ENCODE measurements around the gene MAP3K8. TPM values are rescaled to one million over a fixed set of nuclear protein-coding genes. Genes with fewer than 3 reads are reported as not detected.

The MAP3K8 gene
- total and polyA plus RNA-seq, 2 donors (not counting 3 experiments of a cell fraction or from before 2014, with no cell fraction given): 5.2 to 10.6 TPM

DNA sequence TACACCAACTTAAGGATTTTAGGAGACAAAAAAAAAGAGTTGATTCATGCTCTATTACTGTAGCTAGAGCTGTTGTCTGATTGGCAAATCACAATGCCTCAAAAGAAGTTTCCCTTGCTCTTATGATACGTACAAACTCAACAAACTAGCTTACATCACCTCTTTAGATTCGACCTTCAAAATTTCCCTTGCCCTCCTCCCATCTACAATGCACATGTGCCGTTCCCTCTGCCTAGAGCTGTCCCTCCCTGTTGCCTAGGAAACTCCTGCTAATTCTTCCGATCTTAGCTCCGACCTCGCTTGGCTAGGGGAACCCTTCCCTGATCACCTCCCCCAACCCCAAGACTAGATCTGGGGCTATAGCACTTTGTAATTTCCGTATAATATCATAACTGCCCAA is 55.4 kb downstream of the MAP3K8 start:
- Histone ChIP-seq H2AFZ (ENCODE audit: low read depth, low read length) (no peak overlapping the region), H3K4me1 (ENCODE audit: control insufficient read depth, extremely low read depth, insufficient read depth, low read length) (no peaks in the 10 kb centered on the region), H3K27me3 (ENCODE audit: control insufficient read depth in 2 of 2, insufficient read depth in 2 of 2, low read length in 2 of 2) (peaks cover 11 to 23% of the 10 kb centered on the region in 2 experiments), H3K9me1 (replicated peaks; ENCODE audit: control insufficient read depth, extremely low read depth, insufficient read depth, low read length) (no peaks in the 10 kb centered on the region), H3K4me3 (replicated peaks in 1 of 3; ENCODE audit: insufficient read depth in 1 of 3, low read depth in 1 of 3, low read length in 3 of 3) (no peak overlapping the region), H3K79me2 (ENCODE audit: control insufficient read depth, insufficient read depth, low read length) (no peaks in the 10 kb centered on the region), H3K27ac (ENCODE audit: insufficient read depth, low read depth, low read length) (no peak overlapping the region), H4K20me1 (replicated peaks; ENCODE audit: control insufficient read depth, extremely low read depth, insufficient read depth, low read length) (no peaks in the 10 kb centered on the region), H3K4me2 (ENCODE audit: insufficient read depth, low read length) (no peak overlapping the region), H3K9ac (replicated peaks; ENCODE audit: extremely low read depth, insufficient read depth, low read length) (no peak overlapping the region), H3K36me3 (ENCODE audit: control insufficient read depth in 2 of 2, extremely low read depth in 1 of 2, insufficient read depth in 2 of 2, low read length in 2 of 2) (no peaks in the 10 kb centered on the region), H3K9me3 (replicated peaks; ENCODE audit: control insufficient read depth, insufficient read depth, low read length) (no peaks in the 10 kb centered on the region)
- FAIRE-seq: no peak
- ChIA-PET CTCF (interaction anchor here (0.7 kb wide), 1 partner anchor 9 kb away, joined by 3 read pairs; no protein-coding TSS in a partner anchor), POLR2A (no interaction called here)
- intact Hi-C loops (cut with micrococcal nuclease): no loop called here
- TF ChIP-seq EZH2 (IDR thresholded peaks at IDR 0.05; ENCODE audit: borderline replicate concordance, low read depth, low read length, severe bottlenecking) (no peak), POLR2AphosphoS5 (IDR thresholded peaks at IDR 0.05; ENCODE audit: insufficient read depth, low read depth, low read length) (no peak), POLR2A (IDR thresholded peaks at IDR 0.05; ENCODE audit: low read depth, low read length) (no peak)
- TF ChIP-seq, protein P1, sequence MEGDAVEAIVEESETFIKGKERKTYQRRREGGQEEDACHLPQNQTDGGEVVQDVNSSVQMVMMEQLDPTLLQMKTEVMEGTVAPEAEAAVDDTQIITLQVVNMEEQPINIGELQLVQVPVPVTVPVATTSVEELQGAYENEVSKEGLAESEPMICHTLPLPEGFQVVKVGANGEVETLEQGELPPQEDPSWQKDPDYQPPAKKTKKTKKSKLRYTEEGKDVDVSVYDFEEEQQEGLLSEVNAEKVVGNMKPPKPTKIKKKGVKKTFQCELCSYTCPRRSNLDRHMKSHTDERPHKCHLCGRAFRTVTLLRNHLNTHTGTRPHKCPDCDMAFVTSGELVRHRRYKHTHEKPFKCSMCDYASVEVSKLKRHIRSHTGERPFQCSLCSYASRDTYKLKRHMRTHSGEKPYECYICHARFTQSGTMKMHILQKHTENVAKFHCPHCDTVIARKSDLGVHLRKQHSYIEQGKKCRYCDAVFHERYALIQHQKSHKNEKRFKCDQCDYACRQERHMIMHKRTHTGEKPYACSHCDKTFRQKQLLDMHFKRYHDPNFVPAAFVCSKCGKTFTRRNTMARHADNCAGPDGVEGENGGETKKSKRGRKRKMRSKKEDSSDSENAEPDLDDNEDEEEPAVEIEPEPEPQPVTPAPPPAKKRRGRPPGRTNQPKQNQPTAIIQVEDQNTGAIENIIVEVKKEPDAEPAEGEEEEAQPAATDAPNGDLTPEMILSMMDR (IDR thresholded peaks at IDR 0.05; ENCODE audit: extremely low read depth in 1 of 2, insufficient read depth in 1 of 2, low read depth in 1 of 2, low read length in 2 of 2): no peak
- dilution Hi-C loops (cut with MboI; ENCODE audit: extremely low pct_ligation_motif_present, low sequenced_read_pairs): no loop called here
- no TSS peak for BruUV-seq (replicated peaks)
- no peak for DNase-seq (ENCODE audit: low read depth, low spot score)

DNA sequence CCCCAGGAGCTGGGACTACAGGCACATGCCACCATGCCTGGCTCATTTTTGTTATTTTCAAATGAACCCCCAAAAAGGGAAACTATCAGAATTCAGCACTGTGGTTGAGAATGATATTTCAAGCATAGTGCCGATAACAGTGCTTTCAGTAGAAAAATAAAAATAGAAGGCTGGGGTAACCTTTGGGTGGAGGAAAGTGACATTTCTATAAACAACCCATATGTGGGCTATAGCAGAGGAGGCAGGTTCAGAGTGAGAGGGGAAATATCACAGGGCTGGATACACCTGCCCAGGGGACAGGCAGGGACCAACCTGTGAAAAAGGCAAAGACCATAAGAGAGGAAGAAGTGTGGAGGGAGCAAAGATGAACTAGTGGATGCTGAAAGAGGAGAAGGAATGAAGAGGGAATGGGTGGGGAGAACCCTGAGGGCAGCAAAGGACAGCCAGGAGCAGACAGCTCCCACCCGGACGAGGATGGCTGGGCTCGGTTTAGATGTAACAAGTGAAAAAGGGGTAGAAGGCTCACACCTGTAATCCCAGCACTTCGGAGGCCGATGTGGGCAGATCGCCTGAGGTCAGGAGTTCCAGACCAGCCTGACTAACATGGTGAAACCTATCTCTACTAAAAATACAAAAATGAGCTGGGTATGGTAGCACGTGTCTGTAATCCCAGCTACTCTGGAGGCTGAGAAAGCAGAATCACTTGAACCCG is 56.5 kb downstream of the MAP3K8 start:
- intact Hi-C loops (cut with micrococcal nuclease) (no loop called here), dilution Hi-C loops (cut with MboI; ENCODE audit: extremely low pct_ligation_motif_present, low sequenced_read_pairs) (no loop called here)
- H3K9ac ChIP-seq (replicated peaks; ENCODE audit: extremely low read depth, insufficient read depth, low read length): no peak overlapping the region
- TF ChIP-seq POLR2AphosphoS5 (IDR thresholded peaks at IDR 0.05; ENCODE audit: insufficient read depth, low read depth, low read length): no peak
- no peak for TF ChIP-seq EZH2 (IDR thresholded peaks at IDR 0.05; ENCODE audit: borderline replicate concordance, low read depth, low read length, severe bottlenecking)
- TF ChIP-seq, protein P2, sequence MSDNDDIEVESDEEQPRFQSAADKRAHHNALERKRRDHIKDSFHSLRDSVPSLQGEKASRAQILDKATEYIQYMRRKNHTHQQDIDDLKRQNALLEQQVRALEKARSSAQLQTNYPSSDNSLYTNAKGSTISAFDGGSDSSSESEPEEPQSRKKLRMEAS (IDR thresholded peaks at IDR 0.05; ENCODE audit: insufficient read depth, insufficient read length): no peak
- no peak for TF ChIP-seq POLR2A (IDR thresholded peaks at IDR 0.05; ENCODE audit: low read depth, low read length)
- TF ChIP-seq MYC (IDR thresholded peaks at IDR 0.05; ENCODE audit: low read depth, low read length): no peak
- TF ChIP-seq FOS (IDR thresholded peaks at IDR 0.05; ENCODE audit: borderline replicate concordance, insufficient read depth, low read length): no peak
- TF ChIP-seq JUN (IDR thresholded peaks at IDR 0.05; ENCODE audit: borderline replicate concordance, insufficient read depth, insufficient read length, low read depth): no peak
- TF ChIP-seq GATA2 (IDR thresholded peaks at IDR 0.05; ENCODE audit: insufficient read depth, insufficient read length, low read depth, low read length): no peak
- TF ChIP-seq, protein P1 (IDR thresholded peaks at IDR 0.05; ENCODE audit: extremely low read depth in 1 of 2, insufficient read depth in 1 of 2, low read depth in 1 of 2, low read length in 2 of 2): no peak
- no peak for DNase-seq (ENCODE audit: low read depth, low spot score)
- H3K27ac ChIP-seq (ENCODE audit: insufficient read depth, low read depth, low read length): no peak overlapping the region
- H3K27me3 ChIP-seq (ENCODE audit: control insufficient read depth in 2 of 2, insufficient read depth in 2 of 2, low read length in 2 of 2): peaks cover 11 to 23% of the 10 kb centered on the region in 2 experiments
- no peaks in the 10 kb centered on the region for H4K20me1 ChIP-seq (replicated peaks; ENCODE audit: control insufficient read depth, extremely low read depth, insufficient read depth, low read length)
- H3K9me3 ChIP-seq (replicated peaks; ENCODE audit: control insufficient read depth, insufficient read depth, low read length): no peaks in the 10 kb centered on the region
- no peaks in the 10 kb centered on the region for H3K4me1 ChIP-seq (ENCODE audit: control insufficient read depth, extremely low read depth, insufficient read depth, low read length)
- ChIA-PET CTCF (interaction anchor here (1.3 kb wide), 1 partner anchor 23 kb away, joined by 6 read pairs; no protein-coding TSS in a partner anchor), POLR2A (no interaction called here)
- no peaks in the 10 kb centered on the region for H3K36me3 ChIP-seq (ENCODE audit: control insufficient read depth in 2 of 2, extremely low read depth in 1 of 2, insufficient read depth in 2 of 2, low read length in 2 of 2)
- no peaks in the 10 kb centered on the region for H3K9me1 ChIP-seq (replicated peaks; ENCODE audit: control insufficient read depth, extremely low read depth, insufficient read depth, low read length)
- BruUV-seq (replicated peaks): no TSS peak
- H3K4me2 ChIP-seq (ENCODE audit: insufficient read depth, low read length): no peak overlapping the region
- no peak overlapping the region for H2AFZ ChIP-seq (ENCODE audit: low read depth, low read length)
- no peaks in the 10 kb centered on the region for H3K79me2 ChIP-seq (ENCODE audit: control insufficient read depth, insufficient read depth, low read length)
- no peak for FAIRE-seq
- no peak overlapping the region for H3K4me3 ChIP-seq (replicated peaks in 1 of 3; ENCODE audit: insufficient read depth in 1 of 3, low read depth in 1 of 3, low read length in 3 of 3)

All from endothelial cell of umbilical vein (primary cell).